Thoracic aorta (tissue), 2 donors: ENCODE results near the gene RAPGEF4. TPM values are rescaled to one million over a fixed set of nuclear protein-coding genes. Genes with fewer than 3 reads are reported as not detected.

Source experiments
- ATAC-seq: fragments of 150-250 bp; one replicate; pipeline ENCODE4 v1.8.0; 2017; ENCODE audit warnings: low read depth; ENCODE audit not compliant: insufficient number of reproducible peaks, low FRiP score
- DNase-seq: peaks from one replicate; pipeline ENCODE4 v3.0.0-alpha.2; 2020; ENCODE audit warnings: low spot score
- H3K27ac ChIP-seq, 2 donors: fragments of 200-600 bp; sonication (generic); 1 replicate in 1 of 2; 2 replicates in 1 of 2; pipeline ENCODE4 v1.5.1; 2016; ENCODE audit warnings: mild to moderate bottlenecking in 2 of 2, moderate library complexity in 2 of 2
- H3K27me3 ChIP-seq: fragments of 200-600 bp; sonication (generic); replicated peaks from 2 replicates; pipeline ENCODE4 v1.6.0; 2016; ENCODE audit warnings: mild to moderate bottlenecking; ENCODE audit not compliant: insufficient read depth
- H3K36me3 ChIP-seq: fragments of 200-600 bp; sonication (generic); one replicate; pipeline ENCODE4 v1.5.1; 2016
- H3K4me1 ChIP-seq, 2 donors: fragments of 200-600 bp; sonication (generic); 1 replicate in 1 of 2; 2 replicates in 1 of 2; pipeline versions ENCODE4 v1.5.1 to v1.6.0; 2016; ENCODE audit warnings: low read depth in 2 of 2, mild to moderate bottlenecking in 1 of 2; ENCODE audit not compliant: control insufficient read depth in 1 of 2
- H3K4me3 ChIP-seq: fragments of 200-600 bp; sonication (generic); 2 replicates; pipeline ENCODE4 v1.5.1; 2016; ENCODE audit warnings: mild to moderate bottlenecking
- H3K9me3 ChIP-seq: fragments of 200-600 bp; sonication (generic); 2 replicates; pipeline ENCODE4 v1.5.1; 2016
- CTCF ChIP-seq: fragments of 200-600 bp; sonication (generic); IDR thresholded peaks from one replicate; pipeline ENCODE4 v1.5.1; 2019; ENCODE audit warnings: antibody characterized with exemption
- total RNA-seq, 2 donors: library from RNA; depleted of rRNA; stranded (reverse); fragments of >200 nt; gene quantifications; one replicate each; pipeline versions ENCODE4 v1.1.0 to v1.2.3, GENCODE V29; 2016

RAPGEF4 gene
- total RNA-seq, 2 donors from 2014 or later: 9.9 to 18.4 TPM

- no peak for TF ChIP-seq CTCF
- Histone ChIP-seq H3K9me3 (no peaks in the 10 kb centered on the region), H3K27ac (no peak overlapping the region), H3K36me3 (no peaks in the 10 kb centered on the region), H3K4me3 (no peak overlapping the region), H3K4me1 (peaks cover 3 to 8% of the 10 kb centered on the region in 2 donors), H3K27me3 (no peaks in the 10 kb centered on the region)
- DNase-seq (no peak), ATAC-seq (no peak)
These were observed 22.2 kb upstream of the RAPGEF4 start for GRCh38 chr2:172713365-172713875.

GRCh38 chr2:172722481-172722880, 13.2 kb upstream of the RAPGEF4 start:
- Histone ChIP-seq H3K4me1 (no peaks in the 10 kb centered on the region), H3K9me3 (no peaks in the 10 kb centered on the region), H3K27me3 (no peaks in the 10 kb centered on the region), H3K4me3 (no peak overlapping the region), H3K36me3 (no peaks in the 10 kb centered on the region), H3K27ac (no peak overlapping the region)
- no peak for TF ChIP-seq CTCF
- DNase-seq (no peak), ATAC-seq (no peak)

- no peak for DNase-seq
- ATAC-seq: no peak
- Histone ChIP-seq H3K27ac (no peak overlapping the region), H3K9me3 (no peaks in the 10 kb centered on the region), H3K4me3 (no peak overlapping the region), H3K4me1 (no peaks in the 10 kb centered on the region), H3K36me3 (no peaks in the 10 kb centered on the region), H3K27me3 (no peaks in the 10 kb centered on the region)
- TF ChIP-seq CTCF: no peak
These were observed 12.4 kb upstream of the RAPGEF4 start for GRCh38 chr2:172723286-172723685.

- Histone ChIP-seq H3K4me3 (no peak overlapping the region), H3K36me3 (no peaks in the 10 kb centered on the region), H3K4me1 (no peaks in the 10 kb centered on the region), H3K27me3 (no peaks in the 10 kb centered on the region), H3K9me3 (no peaks in the 10 kb centered on the region), H3K27ac (no peak overlapping the region)
- no peak for ATAC-seq
- no peak for TF ChIP-seq CTCF
- DNase-seq: no peak
These were observed 10.9 kb upstream of the RAPGEF4 start for GRCh38 chr2:172724724-172725123.

GRCh38 chr2:172725284-172725683, 10.4 kb upstream of the RAPGEF4 start:
- no peaks in the 10 kb centered on the region for H3K36me3 ChIP-seq
- no peak for DNase-seq
- H3K9me3 ChIP-seq: no peaks in the 10 kb centered on the region
- ATAC-seq: no peak
- no peaks in the 10 kb centered on the region for H3K27me3 ChIP-seq
- TF ChIP-seq CTCF: no peak
- no peak overlapping the region for H3K27ac ChIP-seq
- no peak overlapping the region for H3K4me3 ChIP-seq
- no peaks in the 10 kb centered on the region for H3K4me1 ChIP-seq
